Astrocyte of the cerebellum (primary cell): ENCODE measurements around the gene CSF1.
"Not testable (repeated sequence)": the region's sequence is repeated elsewhere in the genome, so short reads cannot be mapped to it uniquely, and the experiment has no call there.

ENCODE experiments used
- DNase-seq: peaks from one replicate; pipeline ENCODE4 v3.0.0-alpha.2; 2011; ENCODE audit warnings: low read depth
- H3K4me3 ChIP-seq: 2 replicates; pipeline ENCODE4 v1.5.1; 2011; ENCODE audit warnings: mild to moderate bottlenecking, low read depth, low read length, moderate library complexity
- CTCF ChIP-seq: IDR thresholded peaks from 2 replicates; pipeline ENCODE4 v1.5.1; 2012; ENCODE audit warnings: low read length, low read depth, moderate library complexity, mild to moderate bottlenecking; ENCODE audit errors: missing control alignments
- in situ Hi-C: cut with HindIII; loops from 2 replicates; pipeline ENCODE4 v1.10.0; 2017; ENCODE audit warnings: low sequenced_read_pairs

CSF1 gene

GRCh38 chr1:109917768-109918606 lies 7.3 kb downstream of the CSF1 start:
- H3K4me3 ChIP-seq: no peak overlapping the region
- TF ChIP-seq CTCF: no peak
- in situ Hi-C loops: loop anchor here (25.0 kb wide), 1 partner anchor 131 kb away; no protein-coding TSS in a partner anchor
- DNase-seq: no peak

GRCh38 chr1:109918671-109919070 lies 8.0 kb downstream of the CSF1 start:
- no peak overlapping the region for H3K4me3 ChIP-seq
- DNase-seq: no peak
- in situ Hi-C loops: loop anchor here (25.0 kb wide), 1 partner anchor 131 kb away; no protein-coding TSS in a partner anchor
- TF ChIP-seq CTCF: no peak

- in situ Hi-C loops: loop anchor here (25.0 kb wide), 1 partner anchor 132 kb away; no protein-coding TSS in a partner anchor
- DNase-seq: no peak
- TF ChIP-seq CTCF: no peak
- H3K4me3 ChIP-seq: no peak overlapping the region
These were observed 8.7 kb downstream of the CSF1 start for GRCh38 chr1:109919303-109919702.

GRCh38 chr1:109920391-109920790 lies 9.7 kb downstream of the CSF1 start:
- not testable (repeated sequence) for DNase-seq, H3K4me3 ChIP-seq
- in situ Hi-C loops: loop anchor here (25.0 kb wide), 1 partner anchor 133 kb away; no protein-coding TSS in a partner anchor

- DNase-seq: no peak
- in situ Hi-C loops: loop anchor here (25.0 kb wide), 1 partner anchor 135 kb away; no protein-coding TSS in a partner anchor
- H3K4me3 ChIP-seq: no peak overlapping the region
- TF ChIP-seq CTCF: no peak
These were observed 11.7 kb downstream of the CSF1 start for GRCh38 chr1:109922326-109922725.

- H3K4me3 ChIP-seq: no peak overlapping the region
- peak; percentile 59 for TF ChIP-seq CTCF
- in situ Hi-C loops: loop anchor here (25.0 kb wide), 1 partner anchor 136 kb away; no protein-coding TSS in a partner anchor
- DNase-seq: no peak
These were observed 12.7 kb downstream of the CSF1 start for GRCh38 chr1:109923131-109923945.
